ENCODE results near the gene PARP11.

DNA sequence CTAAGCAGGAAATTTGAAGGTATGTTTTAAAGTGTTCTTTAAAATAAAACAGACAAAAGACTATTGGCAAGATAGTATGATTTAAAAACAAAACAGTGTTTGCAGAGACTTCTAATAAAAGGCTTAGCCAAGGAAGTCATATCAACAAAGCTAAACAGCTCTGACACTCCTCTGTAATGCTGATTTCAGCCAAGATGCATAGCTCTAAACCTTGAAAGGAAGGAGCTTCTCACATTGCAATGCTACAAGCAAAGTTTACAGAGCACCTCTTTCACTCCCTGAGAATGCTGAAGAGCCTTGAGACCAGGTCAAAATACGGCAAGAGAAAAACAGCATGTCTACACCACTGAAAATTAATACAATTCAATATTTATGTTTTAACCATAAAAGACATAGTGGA is 51.8 kb downstream of the PARP11 start:
- TF ChIP-seq CTCF (IDR thresholded peaks at IDR 0.05; ENCODE audit: insufficient read depth, low read length) (no peak), POLR2AphosphoS5 (IDR thresholded peaks at IDR 0.05; ENCODE audit: low read depth) (no peak)
